A549 (cell line): ENCODE measurements around the gene NPTXR. TPM values are rescaled to one million over a fixed set of nuclear protein-coding genes. Genes with fewer than 3 reads are reported as not detected.

Experiments used
- ATAC-seq, 2 experiments: fragments of 200-7000 bp in 1 of 2; fragments of >200 bp in 1 of 2; cut with Nextera tagmentation in 1 of 2; cut with Tn5 transposase in 1 of 2; 3 replicates each; pipeline versions ENCODE4 v1.8.0 to v1.9.1; 2018 to 2020; ENCODE audit warnings: mild to moderate bottlenecking in 1 of 2, moderate library complexity in 1 of 2
- CTCF ChIA-PET: fragments of 300-600 bp; sonication (Branson Sonifier 250); formaldehyde crosslinking; extraction: SDS; loops from one replicate; lab custom pipeline; 2021; ENCODE audit warnings: antibody characterized with exemption, inconsistent platforms; lab: Yijun Ruan, JAX
- POLR2A ChIA-PET: fragments of 350-600 bp; formaldehyde crosslinking; extraction: SDS; loops from one replicate; lab custom pipeline; 2021; ENCODE audit warnings: antibody characterized with exemption, inconsistent platforms; lab: Yijun Ruan, JAX
- DNase-seq, 2 experiments: peaks; one replicate each; pipeline versions ENCODE4 v3.0.0 to v3.0.0-alpha.2; 2011 to 2016; ENCODE audit warnings: low read depth in 1 of 2, low spot score in 1 of 2
- FAIRE-seq: peaks from 2 replicates; lab custom pipeline; 2011; peaks lifted over from hg19 to GRCh38; lab: Jason Lieb, UNC
- H3K27ac ChIP-seq, 2 experiments: fragments of >200 bp; sonication (Bioruptor Twin); formaldehyde crosslinking; 3 replicates each; pipeline ENCODE4 v1.5.1; 2016 to 2017
- H3K4me1 ChIP-seq: fragments of >200 bp; sonication (Bioruptor Twin); formaldehyde crosslinking; 3 replicates; pipeline ENCODE4 v1.6.1; 2016
- H3K4me2 ChIP-seq: fragments of >200 bp; sonication (Bioruptor Twin); formaldehyde crosslinking; 3 replicates; pipeline ENCODE4 v1.6.1; 2016
- H3K4me3 ChIP-seq: fragments of >200 bp; sonication (Bioruptor Twin); formaldehyde crosslinking; 3 replicates; pipeline ENCODE4 v1.5.1; 2016
- H3K9me3 ChIP-seq: fragments of >200 bp; sonication (Bioruptor Twin); formaldehyde crosslinking; 3 replicates; pipeline ENCODE4 v1.6.1; 2016
- BCL3 ChIP-seq: fragments of >200 bp; sonication (Bioruptor Twin); formaldehyde crosslinking; IDR thresholded peaks from 3 replicates; pipeline ENCODE4 v1.6.1; 2016
- BHLHE40 ChIP-seq: IDR thresholded peaks from 2 replicates; pipeline ENCODE4 v1.6.1; 2012; ENCODE audit warnings: low read depth, low read length, inconsistent platforms
- CBX8 ChIP-seq: fragments of 200-600 bp; sonication (generic); IDR thresholded peaks from 2 replicates; pipeline ENCODE4 v1.6.1; 2016
- ELK1 ChIP-seq: fragments of 150-350 bp; IDR thresholded peaks from 2 replicates; pipeline ENCODE4 v1.6.1; 2014; ENCODE audit warnings: low read depth, mild to moderate bottlenecking, low read length
- FOSL2 ChIP-seq, 2 experiments: fragments of 450-650 bp in 1 of 2; fragments of >200 bp in 1 of 2; sonication (Bioruptor Twin) in 1 of 2; formaldehyde crosslinking; IDR thresholded peaks; 2 replicates each; pipeline versions ENCODE4 v1.5.0 to v1.6.1; 2016 to 2020; ENCODE audit warnings: mild to moderate bottlenecking in 1 of 2, moderate library complexity in 1 of 2
- HOXA7 ChIP-seq: fragments of 250-450 bp; sonication (Bioruptor Pico); IDR thresholded peaks from 2 replicates; pipeline ENCODE4 v1.5.0; 2020; ENCODE audit warnings: mild to moderate bottlenecking, moderate library complexity
- HOXB13 ChIP-seq: fragments of 250-450 bp; sonication (Bioruptor Pico); IDR thresholded peaks from 2 replicates; pipeline ENCODE4 v1.5.0; 2020; ENCODE audit warnings: low read depth, mild to moderate bottlenecking, moderate library complexity
- HOXB5 ChIP-seq: fragments of 250-450 bp; sonication (Bioruptor Pico); IDR thresholded peaks from 2 replicates; pipeline ENCODE4 v1.5.0; 2020; ENCODE audit warnings: mild to moderate bottlenecking, moderate library complexity
- JUNB ChIP-seq: fragments of >200 bp; sonication (Bioruptor Twin); formaldehyde crosslinking; IDR thresholded peaks from 2 replicates; pipeline ENCODE4 v1.6.1; 2016
- KDM1A ChIP-seq: fragments of 200-600 bp; sonication (generic); IDR thresholded peaks from 2 replicates; pipeline ENCODE4 v1.6.1; 2016; ENCODE audit warnings: low read depth, mild to moderate bottlenecking
- MAX ChIP-seq: IDR thresholded peaks from 2 replicates; pipeline ENCODE4 v1.6.1; 2012
- MYC ChIP-seq: IDR thresholded peaks from 2 replicates; pipeline ENCODE4 v1.6.1; 2012; ENCODE audit warnings: mild to moderate bottlenecking, inconsistent platforms, low read length, improper control_type of control experiment, borderline replicate concordance
- NFE2L2 ChIP-seq: fragments of 150-350 bp; conservative IDR thresholded peaks from 2 replicates; pipeline ENCODE4 v1.6.1; 2014; ENCODE audit warnings: low read length
- POLR2A ChIP-seq: IDR thresholded peaks from 2 replicates; pipeline ENCODE4 v1.6.1; 2012; ENCODE audit warnings: mild to moderate bottlenecking, low read length
- RAD21 ChIP-seq, 2 experiments: fragments of >200 bp in 1 of 2; sonication (Bioruptor Twin) in 1 of 2; formaldehyde crosslinking in 1 of 2; IDR thresholded peaks in 1 of 2; conservative IDR thresholded peaks in 1 of 2; 2 replicates in 1 of 2; 3 replicates in 1 of 2; pipeline ENCODE4 v1.6.1; 2012 to 2018; ENCODE audit warnings: inconsistent platforms in 1 of 2
- RARB ChIP-seq: fragments of 250-450 bp; sonication (Bioruptor Pico); IDR thresholded peaks from 2 replicates; pipeline ENCODE4 v1.8.0; 2021; ENCODE audit warnings: mild to moderate bottlenecking, moderate library complexity
- RCOR1 ChIP-seq: fragments of 150-350 bp; IDR thresholded peaks from 2 replicates; pipeline ENCODE4 v1.6.1; 2014; ENCODE audit warnings: antibody characterized with exemption, low read length, low read depth
- REST ChIP-seq: fragments of 200-600 bp; sonication (generic); IDR thresholded peaks from 2 replicates; pipeline ENCODE4 v1.6.1; 2016; ENCODE audit warnings: antibody characterized with exemption, mild to moderate bottlenecking, moderate library complexity
- RFX5 ChIP-seq: fragments of 450-650 bp; IDR thresholded peaks from 2 replicates; pipeline ENCODE4 v1.7.1; 2014; ENCODE audit warnings: antibody characterized with exemption, mild to moderate bottlenecking, moderate library complexity
- RNF2 ChIP-seq: fragments of 200-600 bp; sonication (generic); IDR thresholded peaks from 2 replicates; pipeline ENCODE4 v1.6.1; 2016; ENCODE audit warnings: low read depth, mild to moderate bottlenecking, antibody characterized with exemption, moderate library complexity, borderline replicate concordance
- SREBF2 ChIP-seq: fragments of 450-650 bp; IDR thresholded peaks from 2 replicates; pipeline ENCODE4 v1.6.1; 2014; ENCODE audit warnings: mild to moderate bottlenecking, moderate library complexity
- USF2 ChIP-seq: fragments of 450-650 bp; IDR thresholded peaks from 2 replicates; pipeline ENCODE4 v1.6.1; 2014; ENCODE audit warnings: antibody characterized with exemption
- ZFP36 ChIP-seq: fragments of 450-650 bp; IDR thresholded peaks from 2 replicates; pipeline ENCODE4 v1.6.1; 2014; ENCODE audit warnings: borderline replicate concordance; ENCODE audit not compliant: partially characterized antibody
- WGBS: methylation state at CpG from one replicate; pipeline ENCODE4 v1.1.6; 2017; ENCODE audit errors: missing lambda C conversion rate; 5-methylcytosine and 5-hydroxymethylcytosine counted together
- polyA plus RNA-seq, 4 experiments: library from polyadenylated mRNA; depleted of rRNA in 3 of 4; stranded (reverse); fragments of >200 nt; fragmentation: RNase III in 1 of 4; extraction: RNeasy Plus Mini Kit Qiagen cat#74134 plus additional on column Dnase treatment in 1 of 4; gene quantifications; 2 replicates in 3 of 4; 3 replicates in 1 of 4; pipeline ENCODE4 v1.2.3, GENCODE V29; 2011 to 2017

NPTXR gene
- polyA plus RNA-seq, 2 of the 4 experiments (the other 2 are of a cell fraction): 3.3 to 15.3 TPM

GRCh38 chr22:38784856-38785255 is 59.0 kb downstream of the NPTXR start:
- ATAC-seq (no peak), FAIRE-seq (no peak), DNase-seq (no peak)
- H3K4me1 ChIP-seq: peaks cover 14% of the 10 kb centered on the region
- TF ChIP-seq MAX: no peak
- no peak for TF ChIP-seq BHLHE40
- no peak for TF ChIP-seq USF2
- TF ChIP-seq NFE2L2: no peak
- no peak for TF ChIP-seq CBX8
- TF ChIP-seq ZFP36: no peak
- TF ChIP-seq RCOR1: no peak
- TF ChIP-seq RFX5: no peak
- no peak for TF ChIP-seq RARB (CRISPR knock-in tag)
- ChIA-PET CTCF (interaction anchor here (0.7 to 6.0 kb wide), 4 partner anchors 10 to 43 kb away, joined by 3 to 45 read pairs (median 6); no protein-coding TSS in a partner anchor), POLR2A (no interaction called here)
- WGBS: 83% methylated on average over 5 of the region's 5 CpGs
- H3K4me3 ChIP-seq: no peak overlapping the region
- H3K9me3 ChIP-seq: no peaks in the 10 kb centered on the region
- no peak overlapping the region for H3K4me2 ChIP-seq
- no peak overlapping the region for H3K27ac ChIP-seq

- ChIA-PET POLR2A (no interaction called here), CTCF (interaction anchor here (1.7 to 6.0 kb wide), 3 partner anchors 15 to 28 kb away, joined by 4 to 45 read pairs (median 8); partner anchors contain the start of gene SUN2)
- ATAC-seq (no peak), DNase-seq (no peak), FAIRE-seq (no peak)
- Histone ChIP-seq H3K4me1 (peaks cover 13% of the 10 kb centered on the region), H3K4me3 (no peak overlapping the region), H3K27ac (no peak overlapping the region), H3K9me3 (no peaks in the 10 kb centered on the region), H3K4me2 (no peak overlapping the region)
- TF ChIP-seq RAD21 (conservative IDR thresholded peaks at IDR 0.05 in 1 of 2, IDR thresholded peaks at IDR 0.05 in 1 of 2): no peak
- TF ChIP-seq SREBF2: no peak
- TF ChIP-seq BCL3: no peak
- TF ChIP-seq USF2: no peak
- no peak for TF ChIP-seq BHLHE40
- TF ChIP-seq KDM1A: no peak
- no peak for TF ChIP-seq MYC
- TF ChIP-seq HOXB5 (CRISPR knock-in tag): no peak
- TF ChIP-seq HOXA7 (CRISPR knock-in tag): no peak
- no peak for TF ChIP-seq JUNB
- TF ChIP-seq FOSL2 (IDR thresholded peaks at IDR 0.05): no peak
- TF ChIP-seq FOSL2 (CRISPR knock-in tag; IDR thresholded peaks at IDR 0.05): no peak
- 95% methylated on average over 15 of the region's 15 CpGs for WGBS
These were observed 59.8 kb downstream of the NPTXR start for GRCh38 chr22:38784035-38784434.

- Histone ChIP-seq H3K27ac (no peak overlapping the region; a peak in 1 of 6 replicates), H3K4me2 (no peak overlapping the region), H3K4me3 (no peak overlapping the region), H3K4me1 (peaks cover 4% of the 10 kb centered on the region), H3K9me3 (no peaks in the 10 kb centered on the region)
- 78% methylated on average over 5 of the region's 14 CpGs for WGBS
- no peak for ATAC-seq
- no peak for DNase-seq
- POLR2A ChIA-PET: no interaction called here
- CTCF ChIA-PET: interaction anchor here (1.0 to 6.0 kb wide), 4 partner anchors 12 to 27 kb away, joined by 3 to 45 read pairs (median 6); partner anchors contain the start of gene SUN2
- no peak for FAIRE-seq
- TF ChIP-seq USF2: no peak
- TF ChIP-seq HOXB13: no peak
- no peak for TF ChIP-seq REST
- no peak for TF ChIP-seq KDM1A
- no peak for TF ChIP-seq ELK1
- TF ChIP-seq RNF2: no peak
- TF ChIP-seq POLR2A: no peak
These were observed 60.7 kb downstream of the NPTXR start for GRCh38 chr22:38783095-38783615.
